Activated gamma-delta T cell treated with Interleukin-2 at 50 U/mL for 16 hours (primary cell): ENCODE measurements around the gene TDRD6.

Source experiments
- DNase-seq: peaks from one replicate; pipeline ENCODE4 v3.0.0-alpha.2; 2020

The TDRD6 gene

GRCh38 chr6:46684771-46685170, 2.9 kb upstream of the TDRD6 start:
- DNase-seq: no peak

GRCh38 chr6:46688117-46688965, 656 bp downstream of the TDRD6 start:
- no peak for DNase-seq

GRCh38 chr6:46688966-46689335, 1.3 kb downstream of the TDRD6 start:
- DNase-seq: no peak

GRCh38 chr6:46689657-46690056, 2.0 kb downstream of the TDRD6 start:
- DNase-seq: no peak

- no peak for DNase-seq
These were observed 2.6 kb downstream of the TDRD6 start for GRCh38 chr6:46690141-46690755.

GRCh38 chr6:46690911-46691451, 3.3 kb downstream of the TDRD6 start:
- DNase-seq: no peak

- DNase-seq: no peak
These were observed 12.3 kb downstream of the TDRD6 start for GRCh38 chr6:46699970-46700369.

GRCh38 chr6:46704562-46704961, 16.9 kb downstream of the TDRD6 start:
- no peak for DNase-seq

GRCh38 chr6:46706464-46706863, 18.8 kb downstream of the TDRD6 start:
- no peak for DNase-seq

GRCh38 chr6:46711491-46711890, 23.8 kb downstream of the TDRD6 start:
- DNase-seq: no peak

GRCh38 chr6:46715141-46715540, 27.5 kb downstream of the TDRD6 start:
- no peak for DNase-seq

GRCh38 chr6:46719099-46719498, 31.4 kb downstream of the TDRD6 start:
- no peak for DNase-seq

- no peak for DNase-seq
These were observed 32.7 kb downstream of the TDRD6 start for GRCh38 chr6:46720401-46720800.

GRCh38 chr6:46729787-46730326, 42.2 kb downstream of the TDRD6 start:
- DNase-seq: no peak

- no peak for DNase-seq
These were observed 43.3 kb downstream of the TDRD6 start for GRCh38 chr6:46730921-46731461.

- DNase-seq: no peak
These were observed 45.7 kb downstream of the TDRD6 start for GRCh38 chr6:46733341-46733801.

- no peak for DNase-seq
These were observed 47.4 kb downstream of the TDRD6 start, which contains the start of gene PLA2G7 for GRCh38 chr6:46734867-46735719. Gene PLA2G7, minus strand, starts transcription at chr6:46735375. Its CDS starts 12,484 bp downstream, at chr6:46722891.

GRCh38 chr6:46735720-46736031, 48.0 kb downstream of the TDRD6 start:
- DNase-seq: no peak

GRCh38 chr6:46736906-46737305, 49.2 kb downstream of the TDRD6 start:
- DNase-seq: no peak

- DNase-seq: no peak
These were observed 53.8 kb downstream of the TDRD6 start for GRCh38 chr6:46741482-46741881.

- DNase-seq: no peak
These were observed 54.2 kb downstream of the TDRD6 start for GRCh38 chr6:46741910-46742309.

- DNase-seq: no peak
These were observed 55.9 kb downstream of the TDRD6 start for GRCh38 chr6:46743425-46744158.
